ENCODE results near the gene STARD7. TPM values are rescaled to one million over a fixed set of nuclear protein-coding genes. Genes with fewer than 3 reads are reported as not detected.

STARD7 gene
- total and polyA plus RNA-seq, 9 of the 15 experiments (the other 6 are each of a cell fraction or from before 2014, with no cell fraction given), result 90.9 to 196 (median 145) TPM

DNA sequence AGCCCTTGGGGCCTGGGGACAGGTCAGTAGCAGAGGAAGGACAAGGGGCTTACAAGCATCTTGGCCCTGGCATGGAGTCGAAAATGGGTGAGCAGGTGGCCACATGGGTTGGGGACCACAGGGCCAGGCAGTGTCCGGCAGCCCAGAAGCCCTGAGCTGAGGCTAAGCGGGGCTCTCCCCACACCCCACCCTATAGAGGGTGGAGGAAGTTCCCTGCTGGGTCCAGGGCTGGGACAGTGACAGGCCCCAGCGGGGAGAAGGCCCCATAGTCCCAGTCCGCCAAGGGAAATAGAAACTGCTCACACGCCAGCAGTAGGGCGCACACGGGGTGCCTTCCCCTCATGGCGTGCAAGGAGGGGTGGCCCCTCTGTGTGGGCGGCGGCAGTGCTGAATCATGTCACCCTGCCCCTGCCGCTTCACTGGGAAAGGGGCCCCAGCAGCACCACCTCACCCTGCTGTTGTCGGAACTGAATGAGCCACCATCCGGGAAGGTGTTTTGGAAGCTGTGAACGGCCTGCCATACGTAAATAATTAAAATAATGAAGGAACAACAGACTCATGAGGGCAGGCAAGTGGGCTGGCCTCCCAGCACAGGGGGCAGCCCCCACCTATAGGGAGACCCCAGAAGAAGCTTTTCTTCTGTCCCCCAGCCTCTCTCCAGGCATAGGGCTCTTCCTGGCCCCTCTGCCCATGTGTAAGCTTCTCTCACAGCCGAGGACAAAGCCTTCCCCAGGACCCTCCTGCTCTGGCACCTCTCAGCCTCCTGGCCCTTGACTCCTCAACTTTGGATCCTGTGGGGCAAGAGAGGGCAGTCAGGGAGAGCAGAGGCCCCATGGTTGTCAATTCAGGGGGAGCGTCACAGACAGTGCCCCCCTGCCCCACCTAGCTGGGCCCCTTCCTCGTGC, 50.7 kb downstream of the STARD7 start (continued):
- TF ChIP-seq, protein P1, sequence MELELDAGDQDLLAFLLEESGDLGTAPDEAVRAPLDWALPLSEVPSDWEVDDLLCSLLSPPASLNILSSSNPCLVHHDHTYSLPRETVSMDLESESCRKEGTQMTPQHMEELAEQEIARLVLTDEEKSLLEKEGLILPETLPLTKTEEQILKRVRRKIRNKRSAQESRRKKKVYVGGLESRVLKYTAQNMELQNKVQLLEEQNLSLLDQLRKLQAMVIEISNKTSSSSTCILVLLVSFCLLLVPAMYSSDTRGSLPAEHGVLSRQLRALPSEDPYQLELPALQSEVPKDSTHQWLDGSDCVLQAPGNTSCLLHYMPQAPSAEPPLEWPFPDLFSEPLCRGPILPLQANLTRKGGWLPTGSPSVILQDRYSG (tag; conservative IDR thresholded peaks at IDR 0.05; ENCODE audit: low read depth), result peak; percentile 72; the same call in 1 of the 2 replicates
- TF ChIP-seq ZFX (CRISPR knock-in tag; IDR thresholded peaks at IDR 0.05) (peak; percentile 70), NR4A1 (CRISPR knock-in tag; IDR thresholded peaks at IDR 0.05) (0 out of 2 replicates have a peak, but pooled peaks have one; percentile 18), NR4A1 (tag; IDR thresholded peaks at IDR 0.05) (0 out of 2 replicates have a peak, but pooled peaks have one; percentile 53), LEF1 (IDR thresholded peaks at IDR 0.05) (peak; percentile 54; the same call in 1 of the 2 replicates), EGR1 (conservative IDR thresholded peaks at IDR 0.05) (peak; percentile 97), HDAC1 (IDR thresholded peaks at IDR 0.05) (peak in 1 of 2 experiments; percentile 34; a peak in 1 of 4 replicates), TEAD4 (IDR thresholded peaks at IDR 0.05; ENCODE audit: low read length) (no peak), TEAD4 (CRISPR knock-in tag; IDR thresholded peaks at IDR 0.05; ENCODE audit: borderline replicate concordance) (no peak), TAF7 (tag; IDR thresholded peaks at IDR 0.05) (0 out of 2 replicates have a peak, but pooled peaks have one; percentile 4), NFE2 (IDR thresholded peaks at IDR 0.05; ENCODE audit: low read depth) (peak; percentile 95), ZNF583 (CRISPR knock-in tag; IDR thresholded peaks at IDR 0.05) (0 out of 2 replicates have a peak, but pooled peaks have one; percentile 34), PCBP1 (IDR thresholded peaks at IDR 0.05; ENCODE audit: low read depth, low read length, poor library complexity, severe bottlenecking) (no peak), NFIC (IDR thresholded peaks at IDR 0.05) (0 out of 2 replicates have a peak, but pooled peaks have one; percentile 21), NFRKB (IDR thresholded peaks at IDR 0.05; ENCODE audit: low read depth) (peak; percentile 81)
- TF ChIP-seq, protein P2, sequence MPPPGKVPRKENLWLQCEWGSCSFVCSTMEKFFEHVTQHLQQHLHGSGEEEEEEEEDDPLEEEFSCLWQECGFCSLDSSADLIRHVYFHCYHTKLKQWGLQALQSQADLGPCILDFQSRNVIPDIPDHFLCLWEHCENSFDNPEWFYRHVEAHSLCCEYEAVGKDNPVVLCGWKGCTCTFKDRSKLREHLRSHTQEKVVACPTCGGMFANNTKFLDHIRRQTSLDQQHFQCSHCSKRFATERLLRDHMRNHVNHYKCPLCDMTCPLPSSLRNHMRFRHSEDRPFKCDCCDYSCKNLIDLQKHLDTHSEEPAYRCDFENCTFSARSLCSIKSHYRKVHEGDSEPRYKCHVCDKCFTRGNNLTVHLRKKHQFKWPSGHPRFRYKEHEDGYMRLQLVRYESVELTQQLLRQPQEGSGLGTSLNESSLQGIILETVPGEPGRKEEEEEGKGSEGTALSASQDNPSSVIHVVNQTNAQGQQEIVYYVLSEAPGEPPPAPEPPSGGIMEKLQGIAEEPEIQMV (tag; conservative IDR thresholded peaks at IDR 0.05; ENCODE audit: low read depth), result peak; percentile 96
- TF ChIP-seq, protein P3, sequence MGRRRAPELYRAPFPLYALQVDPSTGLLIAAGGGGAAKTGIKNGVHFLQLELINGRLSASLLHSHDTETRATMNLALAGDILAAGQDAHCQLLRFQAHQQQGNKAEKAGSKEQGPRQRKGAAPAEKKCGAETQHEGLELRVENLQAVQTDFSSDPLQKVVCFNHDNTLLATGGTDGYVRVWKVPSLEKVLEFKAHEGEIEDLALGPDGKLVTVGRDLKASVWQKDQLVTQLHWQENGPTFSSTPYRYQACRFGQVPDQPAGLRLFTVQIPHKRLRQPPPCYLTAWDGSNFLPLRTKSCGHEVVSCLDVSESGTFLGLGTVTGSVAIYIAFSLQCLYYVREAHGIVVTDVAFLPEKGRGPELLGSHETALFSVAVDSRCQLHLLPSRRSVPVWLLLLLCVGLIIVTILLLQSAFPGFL (CRISPR knock-in tag; IDR thresholded peaks at IDR 0.05), result no peak
- TF ChIP-seq, protein P4, sequence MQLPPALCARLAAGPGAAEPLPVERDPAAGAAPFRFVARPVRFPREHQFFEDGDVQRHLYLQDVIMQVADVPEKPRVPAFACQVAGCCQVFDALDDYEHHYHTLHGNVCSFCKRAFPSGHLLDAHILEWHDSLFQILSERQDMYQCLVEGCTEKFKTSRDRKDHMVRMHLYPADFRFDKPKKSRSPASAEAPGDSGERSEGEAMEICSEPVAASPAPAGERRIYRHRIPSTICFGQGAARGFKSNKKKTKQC (CRISPR knock-in tag; IDR thresholded peaks at IDR 0.05), result peak; percentile 85; the same call in 1 of the 2 replicates

Data from K562 (cell line).